NCI-H2107 treated with DMSO at 0.1 percent for 48 hours (cell line): ENCODE data around the gene IL17RD.

Experiments
- DNase-seq: peaks from one replicate; lab custom pipeline; 2025; ENCODE audit not compliant: unreplicated experiment; lab: John Stamatoyannopoulos, UW

Gene IL17RD

GRCh38 chr3:57164657-57165573 is at the start of gene IL17RD:
TSS of gene IL17RD (minus strand) at chr3:57165353. CDS start at chr3:57165286, 67 bp downstream.
- peak; percentile 2 for DNase-seq

- DNase-seq: no peak
These were observed 41.3 kb upstream of the IL17RD start for GRCh38 chr3:57206423-57206822.

GRCh38 chr3:57199895-57200297 is 34.7 kb upstream of the IL17RD start, which contains the start of gene HESX1:
TSS of gene HESX1 (minus strand) at chr3:57199978. CDS start at chr3:57199918, 60 bp downstream.
- no peak for DNase-seq

- DNase-seq: no peak
These were observed 29.5 kb upstream of the IL17RD start for GRCh38 chr3:57194641-57195040.

- DNase-seq: no peak
These were observed 26.9 kb upstream of the IL17RD start for GRCh38 chr3:57192028-57192427.

- DNase-seq: no peak
These were observed 19.4 kb upstream of the IL17RD start for GRCh38 chr3:57184526-57184925.

GRCh38 chr3:57179580-57180410 is 14.6 kb upstream of the IL17RD start:
- no peak for DNase-seq

- DNase-seq: no peak
These were observed 10.9 kb upstream of the IL17RD start for GRCh38 chr3:57176045-57176444.

GRCh38 chr3:57173687-57174086 is 8.5 kb upstream of the IL17RD start:
- DNase-seq: no peak

- DNase-seq: no peak
These were observed 5.8 kb upstream of the IL17RD start for GRCh38 chr3:57170946-57171345.

GRCh38 chr3:57169872-57170623 is 4.9 kb upstream of the IL17RD start:
- peak; percentile 20 for DNase-seq

- DNase-seq: no peak
These were observed 4.0 kb upstream of the IL17RD start for GRCh38 chr3:57169108-57169507.

GRCh38 chr3:57168151-57168550 is 3.0 kb upstream of the IL17RD start:
- no peak for DNase-seq

- no peak for DNase-seq
These were observed 1.5 kb upstream of the IL17RD start for GRCh38 chr3:57166660-57167059.

GRCh38 chr3:57165641-57166040 is 488 bp upstream of the IL17RD start:
- DNase-seq: no peak

GRCh38 chr3:57164217-57164656 is 916 bp downstream of the IL17RD start:
- DNase-seq: no peak

- no peak for DNase-seq
These were observed 1.4 kb downstream of the IL17RD start for GRCh38 chr3:57163751-57164150.

- DNase-seq: no peak
These were observed 3.2 kb downstream of the IL17RD start for GRCh38 chr3:57161915-57162314.

GRCh38 chr3:57160765-57161538 is 4.2 kb downstream of the IL17RD start:
- DNase-seq: no peak

GRCh38 chr3:57160076-57160764 is 4.9 kb downstream of the IL17RD start:
- DNase-seq: no peak
